Stimulated activated CD8-positive, alpha-beta memory T cell treated with anti-CD3 and anti-CD28 coated beads, Interleukin-4, amount 100 ng/mL, for 48 hours (primary cell): ENCODE data around the gene DDIT3.

Experiments
- DNase-seq: peaks from one replicate; pipeline ENCODE4 v3.0.0-alpha.2; 2020

DDIT3 gene

GRCh38 chr12:57479376-57480115 lies 40.8 kb downstream of the DDIT3 start, which contains the start of gene ARHGAP9:
Gene ARHGAP9, minus strand, starts transcription at chr12:57479866. Its CDS starts 460 bp downstream, at chr12:57479406.
- peak; percentile 57 for DNase-seq

- DNase-seq, result no peak
Measured at GRCh38 chr12:57479043-57479375, 41.3 kb downstream of the DDIT3 start.

DNA sequence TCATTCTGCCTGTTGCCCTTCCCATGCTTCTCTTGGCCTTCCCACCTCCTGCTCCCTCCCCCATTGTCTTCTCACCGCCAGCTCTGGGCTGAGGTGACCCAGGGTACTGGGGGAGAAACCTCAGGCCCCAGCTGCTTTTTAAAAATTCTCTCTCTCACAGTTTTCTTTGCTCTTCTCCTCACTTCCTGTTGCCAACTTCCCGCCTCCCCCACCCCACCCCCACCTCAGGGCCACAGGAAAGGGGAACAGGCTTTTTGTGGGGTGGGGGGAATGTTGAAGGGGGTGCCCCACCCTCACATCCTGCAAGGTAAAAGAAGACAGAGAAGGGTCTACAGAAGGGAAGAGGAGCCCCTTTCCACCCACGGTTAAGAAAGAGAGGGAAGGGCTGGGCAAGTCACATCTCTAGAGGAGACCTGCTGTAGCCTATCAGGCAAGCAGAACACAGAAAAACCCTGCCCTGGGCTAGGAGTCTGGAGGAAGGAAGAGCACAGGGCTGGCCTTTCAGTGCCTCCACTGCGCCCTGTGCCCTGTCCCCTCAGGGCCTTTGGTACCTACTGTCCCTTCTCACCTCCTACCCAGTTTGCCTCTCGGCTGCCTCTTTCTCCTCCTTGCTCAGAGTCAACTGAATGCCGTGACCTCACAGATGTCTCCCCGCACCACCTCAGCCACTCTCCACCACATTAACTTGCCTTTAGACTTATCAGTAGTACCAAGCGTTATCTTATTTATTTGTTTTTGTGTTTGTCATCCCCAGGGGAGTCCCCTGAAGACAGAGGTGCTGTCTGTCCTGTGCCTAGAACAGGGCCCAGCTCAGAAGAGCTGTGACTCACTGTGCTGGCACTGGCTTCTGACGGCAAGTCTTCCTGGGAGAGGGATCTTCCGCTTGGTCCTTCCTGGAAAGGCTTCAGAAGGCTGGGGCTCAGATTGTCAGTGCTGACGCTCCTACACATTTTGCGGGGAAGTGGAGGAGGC lies 42.3 kb downstream of the DDIT3 start:
- DNase-seq, result peak; percentile 55

- DNase-seq, result no peak
Measured at GRCh38 chr12:57476993-57477709, 43.2 kb downstream of the DDIT3 start.

DNA sequence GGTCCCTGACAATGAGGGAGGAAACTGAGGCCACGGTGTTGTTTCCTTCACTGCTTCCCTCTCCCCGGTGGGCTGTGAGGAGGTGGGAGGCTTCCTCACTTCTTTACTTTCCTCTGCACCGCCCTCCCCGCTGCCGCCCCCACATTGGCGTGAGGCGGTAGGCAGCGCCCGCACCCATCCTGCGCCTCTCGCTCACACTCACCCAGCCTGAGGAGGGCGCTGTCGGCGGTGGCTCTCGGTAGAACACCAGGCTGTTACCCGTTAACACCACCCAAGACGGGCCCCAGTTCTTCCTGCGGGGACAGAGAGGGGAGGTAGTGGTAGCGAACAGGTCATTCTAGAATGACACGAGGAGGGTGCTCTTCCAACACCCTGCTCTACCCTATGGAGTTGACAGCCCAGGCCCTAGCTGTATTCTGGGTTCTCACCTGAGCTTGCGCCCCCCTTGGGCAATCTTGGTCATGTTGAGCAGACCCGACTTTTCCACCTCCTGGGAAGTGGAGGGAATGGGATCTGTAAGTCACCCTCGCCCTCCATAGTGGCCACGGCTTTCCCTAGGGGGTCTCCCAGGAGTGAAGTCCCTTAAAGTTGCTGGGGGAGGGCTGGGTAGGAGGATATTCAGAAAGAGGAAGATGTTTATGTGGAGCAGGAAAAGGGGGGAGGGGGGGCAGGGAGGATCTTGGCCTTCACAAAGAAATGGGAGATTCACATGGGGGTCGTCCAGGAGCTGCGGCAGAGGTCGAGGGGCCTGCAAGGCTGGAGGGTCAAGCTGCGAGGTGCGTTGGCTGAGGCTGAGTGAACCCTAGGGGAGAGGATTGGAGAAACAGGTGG lies 43.9 kb downstream of the DDIT3 start:
- peak; percentile 86 for DNase-seq

DNA sequence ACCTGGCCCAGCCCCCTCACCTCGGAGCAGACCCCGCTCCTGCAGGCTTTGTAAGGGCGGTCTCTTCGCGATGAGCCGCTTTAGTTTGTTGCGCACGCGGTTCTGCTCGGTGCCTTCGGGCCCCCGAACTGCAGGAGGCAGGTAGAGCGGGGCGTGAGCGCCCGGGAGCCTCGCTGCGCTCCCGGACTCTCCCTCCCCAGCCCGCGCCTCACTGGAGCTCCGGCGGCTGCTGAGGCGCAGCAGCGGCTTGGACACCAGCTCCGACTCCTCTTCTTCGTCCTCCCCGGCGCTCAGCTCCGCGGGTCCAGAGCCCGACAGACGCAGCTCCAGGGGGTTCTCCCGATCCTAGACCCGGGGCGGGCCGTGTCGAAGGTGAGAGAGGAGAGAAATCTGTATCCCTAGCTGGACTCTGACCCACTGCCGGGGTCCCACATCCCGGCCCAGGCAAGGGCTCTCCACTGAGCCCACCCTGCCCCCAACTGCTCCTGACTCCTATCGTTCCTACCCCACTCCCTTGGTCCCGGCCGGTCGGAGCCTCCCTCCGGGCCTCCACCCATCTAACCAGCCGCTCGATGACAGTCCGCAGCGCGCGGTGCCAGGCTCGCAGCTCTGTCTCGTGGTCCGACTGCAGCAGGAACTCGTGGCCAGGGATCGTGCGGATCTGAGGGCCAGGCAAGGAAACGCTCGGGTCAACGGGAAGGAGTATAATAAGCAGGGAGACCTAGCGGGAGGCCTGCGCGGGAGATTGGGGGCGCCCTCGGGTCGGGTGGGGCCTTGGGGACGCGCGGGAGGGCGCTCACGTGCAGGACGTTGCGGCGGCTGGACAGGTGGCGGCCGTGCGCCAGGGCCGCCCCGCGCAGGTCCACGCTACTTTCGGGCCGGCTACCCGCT lies 44.8 kb downstream of the DDIT3 start:
- no peak for DNase-seq

GRCh38 chr12:57474862-57475261 lies 45.5 kb downstream of the DDIT3 start:
- no peak for DNase-seq

DNA sequence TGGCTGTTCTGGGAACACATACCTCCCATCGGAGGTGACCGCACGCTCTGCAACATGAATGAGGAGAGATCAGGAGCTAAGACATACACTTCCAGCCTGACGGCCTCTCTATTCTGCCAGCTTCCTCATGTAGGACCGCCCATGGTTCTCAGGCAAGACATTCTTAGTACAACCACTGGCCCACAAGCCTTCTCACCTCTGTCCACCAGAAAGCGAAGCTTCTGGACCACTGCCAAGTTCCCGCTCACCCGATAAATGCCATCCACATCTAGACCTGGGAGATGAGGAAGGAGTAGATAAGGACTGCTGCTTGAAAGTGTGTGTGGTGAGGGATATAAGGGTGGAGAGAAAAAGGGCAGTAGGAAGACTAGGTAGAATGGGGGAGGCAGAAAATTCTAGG lies 45.9 kb downstream of the DDIT3 start:
- DNase-seq, result no peak

GRCh38 chr12:57473886-57474285 lies 46.4 kb downstream of the DDIT3 start:
- DNase-seq, result no peak

DNA sequence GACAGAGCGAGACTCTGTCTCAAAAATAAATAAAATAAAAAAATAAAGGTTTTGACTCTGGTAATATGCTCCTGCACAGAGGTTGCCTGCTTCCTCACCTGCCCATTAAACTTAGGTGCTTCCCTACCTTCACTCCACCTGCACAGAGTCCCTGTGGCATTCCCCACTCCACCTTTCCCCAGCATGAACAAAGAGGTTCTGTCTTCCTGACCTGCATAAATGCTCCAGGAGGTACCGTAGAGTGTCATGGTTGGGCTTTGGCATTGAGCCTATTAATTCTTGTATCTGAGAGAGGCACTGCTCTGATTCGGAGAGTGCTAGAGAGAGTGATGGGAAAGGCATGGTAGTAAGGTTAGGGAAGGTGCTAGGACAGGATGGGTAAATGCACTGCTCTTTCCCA lies 46.9 kb downstream of the DDIT3 start:
- no peak for DNase-seq

- no peak for DNase-seq
Measured at GRCh38 chr12:57472391-57472790, 47.9 kb downstream of the DDIT3 start.

DNA sequence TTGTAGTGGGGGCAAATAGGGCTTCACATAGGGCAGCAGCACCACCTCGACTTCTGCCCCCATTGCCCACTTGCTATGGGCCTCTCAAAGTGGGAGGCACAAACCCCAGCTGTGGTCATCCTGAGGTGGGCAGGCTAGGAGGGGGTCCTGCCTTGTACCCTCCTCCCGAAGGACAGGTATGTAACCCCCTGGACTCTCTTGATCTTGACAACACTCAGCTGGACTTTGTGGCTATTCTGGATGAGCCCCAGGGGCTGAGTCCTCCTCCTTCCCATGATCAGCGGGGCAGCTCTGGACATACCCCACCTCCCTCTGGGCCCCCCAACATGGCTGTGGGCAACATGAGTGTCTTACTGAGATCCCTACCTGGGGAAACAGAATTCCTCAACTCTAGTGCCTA lies 48.7 kb downstream of the DDIT3 start:
- no peak for DNase-seq

- DNase-seq, result no peak
Measured at GRCh38 chr12:57470970-57471656, 49.2 kb downstream of the DDIT3 start.

DNA sequence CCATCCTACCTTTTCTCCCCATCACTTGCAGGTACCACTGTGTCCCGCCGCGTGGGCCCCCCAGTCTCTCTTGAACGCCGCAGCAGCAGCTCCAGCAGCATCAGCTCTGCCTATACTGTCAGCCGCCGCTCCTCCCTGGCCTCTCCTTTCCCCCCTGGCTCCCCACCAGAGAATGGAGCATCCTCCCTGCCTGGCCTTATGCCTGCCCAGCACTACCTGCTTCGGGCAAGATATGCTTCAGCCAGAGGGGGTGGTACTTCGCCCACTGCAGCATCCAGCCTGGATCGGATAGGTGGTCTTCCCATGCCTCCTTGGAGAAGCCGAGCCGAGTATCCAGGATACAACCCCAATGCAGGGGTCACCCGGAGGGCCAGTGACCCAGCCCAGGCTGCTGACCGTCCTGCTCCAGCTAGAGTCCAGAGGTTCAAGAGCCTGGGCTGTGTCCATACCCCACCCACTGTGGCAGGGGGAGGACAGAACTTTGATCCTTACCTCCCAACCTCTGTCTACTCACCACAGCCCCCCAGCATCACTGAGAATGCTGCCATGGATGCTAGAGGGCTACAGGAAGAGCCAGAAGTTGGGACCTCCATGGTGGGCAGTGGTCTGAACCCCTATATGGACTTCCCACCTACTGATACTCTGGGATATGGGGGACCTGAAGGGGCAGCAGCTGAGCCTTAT lies 49.9 kb downstream of the DDIT3 start:
- no peak for DNase-seq

- no peak for DNase-seq
Measured at GRCh38 chr12:57469296-57470164, 50.8 kb downstream of the DDIT3 start.

- DNase-seq, result no peak
Measured at GRCh38 chr12:57467915-57468314, 52.4 kb downstream of the DDIT3 start.

DNA sequence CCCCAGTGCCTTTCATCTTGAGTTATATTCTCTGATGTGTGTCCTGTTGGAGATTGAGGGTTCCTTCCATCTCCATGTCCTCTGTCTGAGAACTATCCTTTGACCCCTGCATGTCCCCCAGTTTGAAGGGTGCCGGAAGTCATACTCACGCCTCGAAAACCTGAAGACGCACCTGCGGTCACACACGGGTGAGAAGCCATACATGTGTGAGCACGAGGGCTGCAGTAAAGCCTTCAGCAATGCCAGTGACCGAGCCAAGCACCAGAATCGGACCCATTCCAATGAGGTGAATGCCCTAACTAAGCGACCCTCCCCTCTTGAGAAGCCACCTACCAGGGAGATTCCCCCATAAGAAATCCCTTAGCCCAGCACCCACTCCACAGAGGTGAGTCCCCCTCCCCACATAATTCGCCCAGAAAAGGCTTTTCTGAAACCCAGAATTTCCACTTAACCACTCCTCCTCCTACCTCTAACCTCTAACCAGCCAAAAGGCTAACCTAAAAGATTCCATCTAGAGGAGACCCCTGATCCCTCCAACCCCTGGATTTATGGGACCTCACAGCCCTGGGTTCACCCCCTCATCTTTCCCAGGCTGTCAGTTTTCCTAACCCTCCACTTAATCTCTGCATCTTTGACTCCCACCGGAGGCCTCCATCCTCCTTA lies 53.0 kb downstream of the DDIT3 start:
- DNase-seq, result no peak
